HG03159 (cell line): ENCODE data around the gene SERPINA5.
"Not testable (repeated sequence)": the region's sequence is repeated elsewhere in the genome, so short reads cannot be mapped to it uniquely, and the experiment has no call there.

Experiments used
- ATAC-seq: cut with Tn5 transposase; IDR thresholded peaks from one replicate; pipeline ENCODE4 v1.9.1; 2021; ENCODE audit warnings: mild to moderate bottlenecking, moderate library complexity; ENCODE audit not compliant: unreplicated experiment

The SERPINA5 gene

GRCh38 chr14:94621358-94622134, 40.3 kb downstream of the SERPINA5 start:
- ATAC-seq: no peak

GRCh38 chr14:94622653-94623421, 41.6 kb downstream of the SERPINA5 start:
- ATAC-seq: no peak

GRCh38 chr14:94623422-94623809, 42.2 kb downstream of the SERPINA5 start:
- ATAC-seq: no peak

GRCh38 chr14:94623856-94624499, 42.8 kb downstream of the SERPINA5 start:
- no peak for ATAC-seq

GRCh38 chr14:94624537-94625352, 43.5 kb downstream of the SERPINA5 start:
- ATAC-seq: no peak

- no peak for ATAC-seq
These were observed 44.1 kb downstream of the SERPINA5 start for GRCh38 chr14:94625353-94625635.

- ATAC-seq: no peak
These were observed 47.4 kb downstream of the SERPINA5 start for GRCh38 chr14:94628578-94628977.

- ATAC-seq: no peak
These were observed 49.2 kb downstream of the SERPINA5 start for GRCh38 chr14:94630396-94630795.

GRCh38 chr14:94631050-94631449, 49.8 kb downstream of the SERPINA5 start:
- ATAC-seq: no peak

GRCh38 chr14:94631536-94632304, 50.5 kb downstream of the SERPINA5 start:
- ATAC-seq: no peak

GRCh38 chr14:94632305-94632590, 51.0 kb downstream of the SERPINA5 start:
- no peak for ATAC-seq

- no peak for ATAC-seq
These were observed 51.9 kb downstream of the SERPINA5 start for GRCh38 chr14:94633121-94633520.

- ATAC-seq: no peak
These were observed 53.9 kb downstream of the SERPINA5 start for GRCh38 chr14:94635154-94635553.

- ATAC-seq: no peak
These were observed 55.7 kb downstream of the SERPINA5 start for GRCh38 chr14:94636744-94637412.

GRCh38 chr14:94637814-94638213, 56.6 kb downstream of the SERPINA5 start:
- not testable (repeated sequence) for ATAC-seq

GRCh38 chr14:94638339-94638738, 57.1 kb downstream of the SERPINA5 start:
- no peak for ATAC-seq

GRCh38 chr14:94638961-94639817, 58.0 kb downstream of the SERPINA5 start:
- ATAC-seq: no peak

- no peak for ATAC-seq
These were observed 59.8 kb downstream of the SERPINA5 start for GRCh38 chr14:94640721-94641631.
